ENCODE measurements around the gene GDF2. TPM values are rescaled to one million over a fixed set of nuclear protein-coding genes. Genes with fewer than 3 reads are reported as not detected.

The GDF2 gene
- total RNA-seq, 4 donors from 2014 or later, result not detected

DNA sequence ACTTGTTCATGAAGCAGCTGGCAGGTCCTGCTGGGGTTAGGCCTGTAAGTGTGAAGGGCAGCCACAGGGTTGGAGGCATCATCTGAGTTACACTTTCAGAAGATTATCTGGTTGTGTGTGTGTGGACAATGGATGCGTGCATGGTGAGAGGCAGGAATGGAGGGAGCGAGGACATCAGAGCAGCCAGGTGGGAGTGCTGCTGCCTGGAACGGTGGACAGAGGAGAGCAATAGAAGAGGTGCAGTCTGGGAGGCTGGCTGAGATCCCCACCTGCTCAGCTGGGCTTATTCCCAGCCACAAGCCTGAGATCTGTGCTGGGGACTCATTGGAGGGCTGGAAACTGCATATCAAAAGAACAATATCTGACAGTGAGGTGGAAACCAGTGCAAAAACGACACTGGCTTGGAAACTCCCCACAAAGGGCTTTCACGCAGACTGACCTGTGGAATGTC, 44.0 kb downstream of the GDF2 start:
- Histone ChIP-seq H3K27ac (no peak overlapping the region), H3K4me3 (no peak overlapping the region), H3K36me3 (no peaks in the 10 kb centered on the region), H3K27me3 (no peaks in the 10 kb centered on the region), H3K9me3 (no peaks in the 10 kb centered on the region), H3K4me1 (peaks cover 0 to 10% (median 0%) of the 10 kb centered on the region in 3 donors)
- DNase-seq, result no peak
- 76 to 86% methylated on average over 5 of the region's 5 CpGs for WGBS, 2 donors
- intact Hi-C loops (cut with DNase I), result no loop called here
- TF ChIP-seq, protein P1, sequence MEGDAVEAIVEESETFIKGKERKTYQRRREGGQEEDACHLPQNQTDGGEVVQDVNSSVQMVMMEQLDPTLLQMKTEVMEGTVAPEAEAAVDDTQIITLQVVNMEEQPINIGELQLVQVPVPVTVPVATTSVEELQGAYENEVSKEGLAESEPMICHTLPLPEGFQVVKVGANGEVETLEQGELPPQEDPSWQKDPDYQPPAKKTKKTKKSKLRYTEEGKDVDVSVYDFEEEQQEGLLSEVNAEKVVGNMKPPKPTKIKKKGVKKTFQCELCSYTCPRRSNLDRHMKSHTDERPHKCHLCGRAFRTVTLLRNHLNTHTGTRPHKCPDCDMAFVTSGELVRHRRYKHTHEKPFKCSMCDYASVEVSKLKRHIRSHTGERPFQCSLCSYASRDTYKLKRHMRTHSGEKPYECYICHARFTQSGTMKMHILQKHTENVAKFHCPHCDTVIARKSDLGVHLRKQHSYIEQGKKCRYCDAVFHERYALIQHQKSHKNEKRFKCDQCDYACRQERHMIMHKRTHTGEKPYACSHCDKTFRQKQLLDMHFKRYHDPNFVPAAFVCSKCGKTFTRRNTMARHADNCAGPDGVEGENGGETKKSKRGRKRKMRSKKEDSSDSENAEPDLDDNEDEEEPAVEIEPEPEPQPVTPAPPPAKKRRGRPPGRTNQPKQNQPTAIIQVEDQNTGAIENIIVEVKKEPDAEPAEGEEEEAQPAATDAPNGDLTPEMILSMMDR (IDR thresholded peaks at IDR 0.05), result no peak
- no peak for TF ChIP-seq POLR2A (IDR thresholded peaks at IDR 0.05)

DNA sequence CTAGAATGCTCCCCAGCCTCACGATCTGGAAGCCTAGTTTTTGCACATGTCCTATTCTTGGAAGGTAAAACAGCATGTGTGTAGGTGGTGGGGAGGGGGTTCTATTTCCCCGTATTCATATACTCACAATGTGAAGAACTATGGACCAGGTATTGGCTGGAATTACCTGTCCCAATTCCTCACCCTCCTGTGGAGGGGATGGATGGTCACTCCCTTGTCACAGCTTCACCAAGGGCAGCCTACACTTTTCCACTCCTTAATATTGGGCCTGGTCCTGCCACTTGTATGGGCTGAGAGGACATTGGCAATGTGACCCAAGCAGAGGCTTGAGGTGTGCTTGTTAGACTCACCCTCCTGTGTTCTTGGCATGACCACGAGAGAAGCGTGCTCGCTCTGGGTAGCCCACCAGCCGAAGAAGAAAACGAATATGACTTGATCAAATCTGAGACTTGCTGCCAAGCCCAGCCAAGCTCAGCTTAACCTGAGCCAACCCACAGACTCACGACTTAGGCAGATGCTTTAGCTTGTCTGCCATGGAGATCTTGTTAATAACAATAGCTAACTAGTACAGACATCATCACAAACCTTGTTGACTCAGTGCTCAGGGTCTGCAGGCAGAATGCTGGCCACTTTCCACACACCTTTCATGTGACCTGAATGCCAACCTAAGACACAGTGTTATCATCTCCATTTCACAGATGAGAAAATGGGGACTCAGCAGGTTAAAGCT, 44.6 kb downstream of the GDF2 start:
- H3K4me1 ChIP-seq, result peaks cover 0 to 4% (median 0%) of the 10 kb centered on the region in 3 donors
- intact Hi-C loops (cut with DNase I), result no loop called here
- no peaks in the 10 kb centered on the region for H3K9me3 ChIP-seq
- TF ChIP-seq POLR2A (IDR thresholded peaks at IDR 0.05), result no peak
- TF ChIP-seq, protein P1 (IDR thresholded peaks at IDR 0.05), result no peak
- H3K27me3 ChIP-seq, result no peaks in the 10 kb centered on the region
- H3K4me3 ChIP-seq, result no peak overlapping the region
- no peak overlapping the region for H3K27ac ChIP-seq
- no peaks in the 10 kb centered on the region for H3K36me3 ChIP-seq
- no peak for DNase-seq
- WGBS, 2 donors, result 74 to 79% methylated on average over 7 to 8 of the region's 8 CpGs

DNA sequence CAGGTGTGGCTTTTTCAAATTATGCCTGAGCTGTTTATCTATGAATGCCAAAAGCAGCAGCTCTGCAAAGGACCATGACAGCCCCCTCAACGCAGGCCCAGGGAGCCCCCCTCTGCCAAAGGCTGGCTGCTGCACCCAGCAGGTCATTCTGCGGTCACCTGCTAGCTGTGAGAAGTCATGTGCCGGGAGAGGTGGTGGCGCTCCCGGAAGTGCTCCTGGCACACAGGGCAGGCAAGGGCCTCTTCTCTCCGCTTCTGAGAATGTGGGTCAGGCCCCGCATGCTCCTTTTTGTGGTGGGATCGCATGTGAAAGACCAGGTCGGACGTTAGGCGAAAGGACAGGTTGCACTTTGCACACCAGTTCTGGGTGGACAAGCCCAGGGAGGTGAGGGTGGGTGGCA, 45.4 kb downstream of the GDF2 start:
- Histone ChIP-seq H3K4me1 (no peaks in the 10 kb centered on the region), H3K9me3 (no peaks in the 10 kb centered on the region), H3K27ac (no peak overlapping the region), H3K36me3 (no peaks in the 10 kb centered on the region), H3K4me3 (no peak overlapping the region), H3K27me3 (no peaks in the 10 kb centered on the region)
- whole genome bisulfite sequencing, 2 donors, result 65 to 92% methylated on average over 2 to 10 of the region's 11 CpGs
- intact Hi-C loops (cut with DNase I), result no loop called here
- no peak for DNase-seq
- TF ChIP-seq, protein P1 (IDR thresholded peaks at IDR 0.05), result no peak
- TF ChIP-seq POLR2A (IDR thresholded peaks at IDR 0.05), result no peak

DNA sequence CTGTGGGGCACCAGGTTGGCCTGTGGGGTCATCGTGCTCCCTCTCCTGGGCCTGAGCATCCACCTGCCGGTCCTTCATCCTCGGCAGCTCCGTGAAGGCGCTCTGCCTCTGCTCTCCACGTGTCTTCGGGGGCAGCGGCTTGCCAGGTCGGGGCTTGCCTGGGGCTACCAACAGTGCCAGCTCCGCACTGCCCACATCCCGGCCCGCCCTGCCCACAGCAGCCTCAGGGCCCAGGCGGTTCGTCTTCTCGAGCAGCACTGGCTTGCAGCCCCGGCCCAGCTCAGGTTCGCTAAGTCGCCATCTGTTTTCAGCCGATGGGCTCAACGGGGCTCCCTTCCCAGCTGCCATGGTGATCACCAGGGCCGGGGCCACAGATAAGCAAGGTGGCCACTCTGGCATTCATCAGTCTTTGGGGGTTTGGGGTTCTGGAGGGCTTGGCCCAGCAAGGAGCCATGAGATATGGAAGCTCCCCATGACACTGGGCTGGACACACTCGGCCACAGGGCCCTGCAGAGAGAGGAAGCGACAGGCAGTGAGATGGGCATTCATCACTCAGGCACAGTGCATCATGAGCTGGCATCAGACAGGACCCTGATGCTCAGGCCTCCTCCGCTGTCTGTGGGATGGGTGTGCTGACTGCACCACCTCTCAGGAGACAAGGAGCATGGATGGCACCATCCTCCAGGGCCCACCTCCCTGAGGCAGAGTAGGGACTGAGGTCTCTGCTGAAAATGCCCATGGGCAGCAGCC, 46.4 kb downstream of the GDF2 start:
- Histone ChIP-seq H3K4me1 (no peaks in the 10 kb centered on the region), H3K9me3 (no peaks in the 10 kb centered on the region), H3K27ac (no peak overlapping the region), H3K36me3 (no peaks in the 10 kb centered on the region), H3K4me3 (no peak overlapping the region), H3K27me3 (no peaks in the 10 kb centered on the region)
- intact Hi-C loops (cut with DNase I), result no loop called here
- WGBS, 2 donors, result 93% methylated on average over 5 of the region's 24 CpGs; no CpG with 5 or more reads in 1 of the 2 donors
- DNase-seq, result no peak
- TF ChIP-seq, protein P1 (IDR thresholded peaks at IDR 0.05), result no peak
- TF ChIP-seq POLR2A (IDR thresholded peaks at IDR 0.05), result no peak

DNA sequence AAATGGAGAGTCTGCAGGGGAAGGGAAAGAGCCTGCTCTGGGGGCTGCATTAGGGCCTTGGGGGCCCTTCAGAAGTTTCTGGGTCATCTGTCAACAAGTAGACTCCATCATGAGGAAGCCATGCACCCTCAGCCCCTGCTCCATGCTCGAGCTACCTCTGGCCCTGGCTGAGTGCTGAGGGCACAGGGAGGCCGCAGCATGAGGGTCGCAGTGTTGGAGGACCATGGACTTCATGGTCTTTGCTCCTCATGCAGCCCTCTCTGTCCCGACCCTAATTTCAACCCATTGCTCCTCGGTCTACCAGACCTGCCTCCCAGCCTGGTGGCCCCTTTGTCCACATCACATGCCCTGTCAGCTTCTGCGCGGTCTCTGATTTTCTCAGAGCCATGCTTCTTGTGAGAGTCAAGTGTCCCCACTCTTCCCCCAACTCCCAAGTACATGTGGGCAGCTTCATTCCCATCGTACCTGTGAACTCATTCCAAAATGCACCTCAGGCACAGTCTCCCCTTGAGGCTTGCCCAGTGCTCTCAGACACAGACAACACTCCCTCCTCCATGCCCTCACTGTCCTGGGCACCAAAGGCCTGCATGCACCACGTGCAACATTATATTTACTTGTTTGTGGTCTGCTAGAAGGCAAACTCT, 47.1 kb downstream of the GDF2 start:
- 59 to 84% methylated on average over 9 of the region's 9 CpGs for WGBS, 2 donors
- Histone ChIP-seq H3K9me3 (no peaks in the 10 kb centered on the region), H3K27me3 (no peaks in the 10 kb centered on the region), H3K4me1 (no peaks in the 10 kb centered on the region), H3K4me3 (no peak overlapping the region), H3K36me3 (no peaks in the 10 kb centered on the region), H3K27ac (no peak overlapping the region)
- DNase-seq, result no peak
- TF ChIP-seq POLR2A (IDR thresholded peaks at IDR 0.05), result no peak
- intact Hi-C loops (cut with DNase I), result no loop called here

Data from esophagus squamous epithelium (tissue), 5 donors.